HG03196 (cell line): ENCODE results near the gene GALNS.
"Not testable (repeated sequence)": the region's sequence is repeated elsewhere in the genome, so short reads cannot be mapped to it uniquely, and the experiment has no call there.

Experiments used
- ATAC-seq: cut with Tn5 transposase; IDR thresholded peaks from one replicate; pipeline ENCODE4 v1.9.1; 2021; ENCODE audit not compliant: unreplicated experiment

Gene GALNS, protein sequence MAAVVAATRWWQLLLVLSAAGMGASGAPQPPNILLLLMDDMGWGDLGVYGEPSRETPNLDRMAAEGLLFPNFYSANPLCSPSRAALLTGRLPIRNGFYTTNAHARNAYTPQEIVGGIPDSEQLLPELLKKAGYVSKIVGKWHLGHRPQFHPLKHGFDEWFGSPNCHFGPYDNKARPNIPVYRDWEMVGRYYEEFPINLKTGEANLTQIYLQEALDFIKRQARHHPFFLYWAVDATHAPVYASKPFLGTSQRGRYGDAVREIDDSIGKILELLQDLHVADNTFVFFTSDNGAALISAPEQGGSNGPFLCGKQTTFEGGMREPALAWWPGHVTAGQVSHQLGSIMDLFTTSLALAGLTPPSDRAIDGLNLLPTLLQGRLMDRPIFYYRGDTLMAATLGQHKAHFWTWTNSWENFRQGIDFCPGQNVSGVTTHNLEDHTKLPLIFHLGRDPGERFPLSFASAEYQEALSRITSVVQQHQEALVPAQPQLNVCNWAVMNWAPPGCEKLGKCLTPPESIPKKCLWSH

DNA sequence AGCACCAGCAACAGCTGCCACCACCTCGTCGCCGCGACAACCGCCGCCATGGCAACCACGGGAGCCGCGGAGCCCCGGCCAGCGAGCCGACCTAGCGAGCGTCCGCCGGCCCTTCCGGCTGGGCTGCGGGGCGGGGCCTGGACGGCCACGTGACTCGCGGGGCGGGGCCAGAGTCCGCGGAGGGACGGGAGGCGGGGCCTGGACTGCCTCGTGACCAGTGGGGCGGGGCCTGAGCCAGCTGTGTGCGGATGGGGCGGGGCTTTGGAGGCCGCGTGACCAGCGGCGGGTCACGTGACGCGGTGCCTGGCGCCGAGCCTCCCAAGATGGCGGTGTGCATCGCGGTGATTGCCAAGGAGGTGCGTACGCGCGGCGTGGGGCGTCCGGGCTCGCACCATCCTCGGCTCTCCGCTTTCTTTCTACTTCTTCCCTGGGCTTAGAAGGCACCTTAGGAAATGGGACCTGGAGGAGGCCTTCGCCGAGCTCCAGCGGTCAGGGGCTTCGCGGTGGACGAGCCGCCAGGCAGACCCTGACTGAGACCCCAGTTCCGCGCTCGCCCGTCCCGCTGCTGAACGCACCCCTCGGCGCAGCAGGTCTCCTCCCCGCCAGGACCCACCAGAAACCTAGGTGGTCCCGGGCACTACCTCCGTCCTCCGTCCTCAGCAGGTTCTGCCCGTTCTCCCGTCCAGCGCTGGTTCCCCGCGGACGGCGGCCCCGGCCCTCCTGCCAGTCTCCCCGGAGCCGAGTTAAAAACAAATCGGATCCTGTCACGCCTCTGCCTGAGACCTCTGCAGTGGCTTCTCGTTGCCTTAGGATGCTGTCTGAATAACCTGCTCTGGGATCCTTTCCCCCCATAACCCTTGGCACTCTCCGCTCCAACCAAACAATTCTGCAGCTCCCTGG is at the start of gene GALNS, which contains the start of gene TRAPPC2L:
GALNS (minus strand) TSS at position 120 of the 900 bp plus-strand sequence; CDS start at position 50, 70 bp downstream.
TRAPPC2L (plus strand) TSS at position 300 of the 900 bp plus-strand sequence; CDS start at position 324, 24 bp downstream.
- peak; percentile 75 for ATAC-seq

DNA sequence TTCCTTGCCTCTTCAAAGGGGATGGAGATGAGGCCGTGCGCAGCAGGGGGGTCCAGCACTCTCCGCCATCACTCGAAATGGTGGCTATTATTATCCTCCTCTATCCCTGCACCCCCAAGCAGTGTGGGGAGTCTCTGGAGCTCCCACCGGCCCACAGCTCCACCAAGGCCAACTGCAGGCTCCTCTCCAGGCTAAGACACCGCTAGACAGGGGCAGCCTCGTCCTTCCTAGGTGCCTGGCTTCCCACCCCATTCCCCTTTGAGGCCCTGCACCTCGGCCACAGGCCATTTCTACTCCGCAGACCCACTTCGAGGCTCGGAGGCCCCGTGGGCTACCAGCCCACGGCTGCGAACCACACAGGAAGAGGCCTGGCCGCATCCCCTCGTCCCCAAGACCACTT is 49.3 kb upstream of the GALNS start:
- no peak for ATAC-seq

DNA sequence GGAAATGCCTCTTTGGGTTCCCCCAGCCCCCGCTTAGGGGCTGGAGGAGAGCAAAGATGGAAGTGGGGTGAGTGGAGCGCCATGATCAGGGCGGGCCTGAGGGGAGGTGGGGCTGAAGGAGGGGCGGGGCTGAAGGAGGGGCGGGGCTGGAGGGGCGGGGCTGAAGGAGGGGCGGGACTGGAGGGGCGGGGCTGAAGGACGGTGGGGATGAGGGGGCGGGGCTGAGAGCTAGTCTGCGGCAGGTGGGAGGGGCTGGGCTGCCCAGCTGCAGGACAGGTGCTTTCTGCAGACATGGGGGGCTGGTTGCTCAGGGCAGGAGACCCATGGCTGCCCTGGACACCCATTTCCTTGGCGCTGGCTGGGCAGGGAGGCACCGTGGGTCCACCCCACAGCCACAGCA is 48.8 kb upstream of the GALNS start:
- ATAC-seq = no peak

DNA sequence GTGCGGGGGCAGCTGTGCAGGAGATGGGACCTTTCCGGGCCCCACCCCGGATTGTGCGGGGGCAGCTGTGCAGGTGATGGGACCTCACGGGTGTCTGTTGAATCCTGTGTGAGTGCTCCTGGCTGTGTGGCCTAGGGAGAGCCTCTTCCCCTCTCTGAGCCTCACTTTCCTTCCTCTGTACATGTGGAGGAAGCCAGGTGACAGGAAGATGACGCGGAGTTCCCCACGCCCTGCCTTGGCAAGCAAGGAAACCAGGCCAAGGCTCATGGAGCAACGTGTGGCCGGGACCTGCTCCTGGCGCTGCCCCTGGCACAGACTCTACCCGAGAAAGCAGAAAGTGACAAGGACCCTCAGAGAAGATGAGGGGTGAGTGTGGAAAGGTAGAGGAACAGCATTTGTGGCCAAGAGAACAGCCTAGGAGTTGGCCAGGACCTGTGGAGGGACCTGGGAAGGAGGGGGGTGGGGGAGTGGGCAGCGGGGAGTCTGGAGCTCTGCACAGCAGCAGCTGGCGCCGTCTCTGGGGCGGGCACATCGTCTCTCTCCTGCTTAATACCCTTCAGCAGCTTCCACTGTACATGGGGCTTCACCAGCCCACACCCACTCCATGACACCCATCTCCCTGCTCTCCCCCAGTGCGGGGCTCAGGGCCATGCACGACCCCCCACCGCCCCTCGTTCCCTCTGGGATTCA is 48.1 kb upstream of the GALNS start:
- ATAC-seq = no peak

DNA sequence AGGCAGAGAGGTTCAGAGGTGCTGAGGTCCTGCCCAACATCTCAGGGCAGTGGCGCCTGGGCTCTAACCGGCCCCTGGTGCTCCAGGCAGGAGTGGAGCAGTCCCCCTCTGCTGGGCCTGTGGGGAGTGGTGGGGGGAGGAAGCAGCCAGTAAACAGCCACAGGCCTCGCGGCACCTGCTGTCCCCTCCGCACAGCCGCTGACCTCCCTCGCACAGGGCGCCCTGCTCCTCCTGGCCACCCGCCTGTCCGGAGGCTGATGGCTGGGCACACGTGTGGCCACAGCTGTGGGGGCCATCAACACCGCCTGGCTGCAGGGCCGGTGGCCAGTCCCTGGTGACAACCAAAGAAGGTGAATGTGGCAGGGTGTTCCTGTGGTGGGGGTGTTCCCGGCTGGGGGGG is 46.5 kb upstream of the GALNS start:
- no peak for ATAC-seq

DNA sequence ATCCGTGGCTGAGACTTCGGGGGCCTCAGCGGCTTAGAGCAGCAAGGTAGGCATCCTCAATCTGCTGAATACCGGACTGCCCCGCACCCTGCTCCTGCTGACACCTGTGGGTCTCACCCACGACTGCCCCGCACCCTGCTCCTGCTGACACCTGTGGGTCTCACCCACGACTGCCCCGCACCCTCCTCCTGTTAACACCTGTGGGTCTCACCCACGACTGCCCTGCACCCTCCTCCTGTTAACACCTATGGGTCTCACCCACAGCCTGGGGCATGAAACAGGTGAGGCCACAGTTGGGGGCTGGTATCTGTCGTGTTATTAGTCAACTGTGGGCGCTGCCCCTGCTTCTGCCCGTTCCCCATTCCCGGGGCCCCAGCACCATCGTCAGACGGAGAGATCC is 46.0 kb upstream of the GALNS start:
- ATAC-seq = no peak

DNA sequence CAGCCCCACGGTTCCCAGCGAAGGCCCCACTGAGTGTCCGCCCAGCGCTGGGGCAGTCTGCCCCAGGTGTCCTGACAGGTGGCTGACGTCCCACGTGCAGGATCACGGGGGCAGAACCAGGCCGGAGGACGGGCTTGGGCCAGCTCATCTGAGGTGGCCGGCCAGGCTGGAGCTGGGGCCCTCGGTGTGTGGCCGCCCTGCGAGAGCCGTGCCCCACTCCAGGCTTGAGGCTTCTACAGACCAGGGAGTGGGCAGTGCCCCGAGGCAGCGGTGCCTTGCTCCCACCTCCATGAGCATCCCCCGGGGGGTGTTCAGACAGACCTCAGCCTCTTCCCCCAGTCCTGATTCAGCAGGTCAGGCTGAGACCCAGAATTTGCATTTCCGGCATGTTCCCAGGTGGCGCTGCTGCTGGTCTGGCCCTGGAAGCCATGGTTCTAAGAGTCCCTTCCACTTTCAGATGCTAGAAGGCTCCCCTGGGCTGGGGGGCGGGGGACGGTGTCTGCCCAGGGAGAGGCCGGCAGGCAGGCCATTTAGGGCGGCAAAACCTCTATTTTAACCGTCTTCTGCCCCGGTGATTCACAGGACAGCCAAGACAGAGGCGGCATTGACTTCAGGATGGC is 45.1 kb upstream of the GALNS start:
- ATAC-seq = no peak

DNA sequence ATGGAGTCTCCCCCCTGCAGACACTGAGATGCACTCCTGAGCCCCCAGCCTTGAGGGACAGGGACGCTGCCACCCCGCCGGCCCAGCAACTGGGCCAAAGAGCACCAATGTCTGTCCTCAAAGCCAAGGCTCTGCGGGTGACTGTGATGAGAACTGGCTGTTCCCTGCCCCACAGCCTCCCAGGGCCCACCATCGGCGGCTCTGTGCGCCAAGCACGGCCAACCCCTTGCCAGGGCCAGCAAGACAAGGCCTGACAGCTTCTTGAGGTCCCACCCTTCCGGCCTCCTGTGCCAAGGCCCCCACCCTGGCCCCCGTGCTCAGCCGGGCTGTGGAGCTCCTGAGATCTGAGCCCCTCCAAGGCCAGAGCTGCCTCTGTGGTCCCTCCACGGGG is 43.9 kb upstream of the GALNS start:
- ATAC-seq = no peak

DNA sequence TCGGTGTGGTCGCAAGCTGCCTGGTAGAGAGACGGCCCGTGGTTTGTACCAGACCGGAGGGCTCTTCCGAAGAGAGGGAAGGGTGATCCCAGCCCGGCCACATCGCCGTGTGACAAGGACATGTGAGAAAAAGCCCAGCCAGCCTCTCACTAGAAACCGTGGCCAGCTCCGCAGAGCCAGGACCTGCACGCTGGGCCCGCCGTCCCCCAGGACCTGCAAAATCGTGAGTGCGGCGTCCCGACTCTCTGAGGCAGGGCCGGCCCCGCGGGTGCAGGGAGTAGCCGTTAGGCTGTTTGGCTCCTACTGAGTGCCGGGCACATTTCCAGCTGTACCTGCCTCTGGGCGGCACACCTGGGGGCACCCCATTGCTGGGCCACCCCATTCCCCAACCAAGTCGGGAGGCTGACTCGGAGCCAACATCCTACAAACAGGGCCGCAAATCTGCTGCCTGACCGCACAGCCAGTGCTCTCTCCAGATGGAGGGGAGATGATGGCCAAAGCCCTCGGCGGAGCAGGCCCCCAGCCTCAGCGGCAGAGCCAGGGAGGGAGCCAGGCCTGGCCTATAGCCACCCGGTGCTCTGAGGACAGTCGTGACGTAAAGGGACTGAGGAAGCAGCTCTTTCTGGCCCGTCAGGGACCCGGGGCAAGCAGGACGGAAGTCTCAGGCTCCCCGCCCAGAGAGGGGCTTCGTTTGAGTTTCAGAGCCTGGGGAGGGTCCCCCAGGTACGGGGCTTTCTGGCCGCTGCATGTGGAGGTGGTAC is 43.3 kb upstream of the GALNS start:
- ATAC-seq = no peak

DNA sequence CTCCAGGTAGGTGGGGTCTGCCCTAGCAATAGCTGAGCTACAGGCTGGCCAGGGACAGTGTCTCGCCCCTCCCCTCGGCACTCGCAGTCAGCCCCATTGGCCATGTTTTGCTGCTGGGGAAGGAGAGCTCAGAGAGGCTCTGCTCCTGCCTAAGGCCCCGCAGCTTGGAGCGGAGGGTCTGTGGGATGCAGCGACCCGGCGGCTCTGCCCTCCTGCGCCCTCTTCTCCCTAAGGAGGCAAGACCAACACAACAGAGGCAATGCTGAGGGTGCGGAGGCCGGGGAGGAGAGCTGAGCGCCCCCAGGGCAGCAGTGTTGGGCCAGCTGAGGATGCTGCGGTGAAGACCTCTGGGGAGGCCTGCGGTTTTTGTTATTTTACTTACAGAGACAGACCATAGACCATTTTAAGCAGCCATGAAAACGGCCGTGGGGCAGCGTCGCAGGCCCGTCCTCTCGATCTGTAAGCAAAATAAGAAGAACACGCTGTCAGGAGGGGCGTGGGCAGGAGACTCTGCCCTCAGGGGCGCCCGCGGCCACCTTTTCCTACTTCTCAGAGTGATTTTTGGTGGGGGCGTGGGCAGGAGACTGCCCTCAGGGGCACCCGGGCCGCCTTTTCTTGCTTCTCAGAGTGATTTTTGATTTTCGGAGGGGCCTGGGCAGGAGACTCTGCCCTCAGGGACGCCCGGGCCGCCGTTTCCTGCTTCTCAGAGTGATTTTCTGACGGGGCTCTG is 41.1 kb upstream of the GALNS start:
- ATAC-seq = no peak

DNA sequence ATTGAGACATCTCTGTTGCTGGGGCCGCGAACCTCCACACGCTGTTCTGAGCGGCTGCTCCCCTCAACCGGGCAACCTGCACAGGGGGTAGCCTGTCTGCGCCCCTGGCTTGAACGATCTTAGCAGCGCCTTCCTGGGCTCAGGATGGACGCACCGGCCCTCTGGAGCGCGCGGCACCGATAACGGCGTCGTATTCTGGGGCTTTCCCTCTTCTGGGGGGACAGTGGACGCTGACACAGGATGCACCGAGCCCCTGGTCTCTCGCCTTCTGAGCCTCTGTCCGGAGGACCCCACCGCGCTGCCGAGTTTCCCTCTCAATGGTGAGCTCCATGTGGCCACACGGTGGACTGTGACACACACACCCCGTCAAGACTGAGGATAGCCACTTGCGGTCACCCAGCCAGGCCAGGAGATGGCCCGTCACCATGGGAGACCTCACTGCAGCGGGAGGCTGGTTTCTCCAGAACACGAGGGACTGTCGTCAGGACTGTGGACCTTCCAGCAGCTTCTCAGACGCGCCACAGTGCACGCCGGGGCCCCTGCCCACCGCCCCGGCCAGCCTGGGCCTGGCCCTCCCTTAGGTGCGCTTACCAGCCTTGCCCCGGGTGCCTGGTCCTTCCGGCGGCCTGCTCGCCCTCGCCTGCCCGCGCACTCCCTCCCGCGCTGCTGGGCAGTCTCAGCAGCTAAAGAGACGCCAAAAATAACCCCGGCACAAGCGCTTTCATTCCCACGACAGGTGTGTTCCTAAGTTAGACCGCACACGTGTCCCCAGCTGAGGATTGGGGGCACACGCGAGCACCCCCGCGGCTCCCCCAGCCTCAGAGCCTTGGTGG is 39.7 kb upstream of the GALNS start:
- no peak for ATAC-seq

DNA sequence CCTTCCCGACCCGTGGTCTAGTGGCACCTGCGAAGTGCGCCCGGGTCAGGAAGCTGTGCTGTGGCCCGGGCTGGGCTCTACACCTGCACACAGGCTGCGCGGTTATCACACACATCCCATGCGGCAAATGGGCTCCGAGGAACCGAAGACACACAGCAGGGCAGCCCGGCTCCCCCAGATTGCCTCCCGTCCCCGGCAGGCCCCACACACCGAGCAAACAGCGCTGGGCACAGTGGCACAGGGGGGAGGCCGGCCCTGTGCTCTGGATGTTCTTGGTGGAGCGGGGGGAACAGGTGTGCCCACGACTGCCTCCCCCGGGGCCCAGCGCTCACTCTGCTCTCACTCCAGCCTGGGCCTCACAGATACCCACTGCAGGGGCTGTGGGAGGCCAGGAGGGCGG is 38.6 kb upstream of the GALNS start:
- ATAC-seq = no peak

DNA sequence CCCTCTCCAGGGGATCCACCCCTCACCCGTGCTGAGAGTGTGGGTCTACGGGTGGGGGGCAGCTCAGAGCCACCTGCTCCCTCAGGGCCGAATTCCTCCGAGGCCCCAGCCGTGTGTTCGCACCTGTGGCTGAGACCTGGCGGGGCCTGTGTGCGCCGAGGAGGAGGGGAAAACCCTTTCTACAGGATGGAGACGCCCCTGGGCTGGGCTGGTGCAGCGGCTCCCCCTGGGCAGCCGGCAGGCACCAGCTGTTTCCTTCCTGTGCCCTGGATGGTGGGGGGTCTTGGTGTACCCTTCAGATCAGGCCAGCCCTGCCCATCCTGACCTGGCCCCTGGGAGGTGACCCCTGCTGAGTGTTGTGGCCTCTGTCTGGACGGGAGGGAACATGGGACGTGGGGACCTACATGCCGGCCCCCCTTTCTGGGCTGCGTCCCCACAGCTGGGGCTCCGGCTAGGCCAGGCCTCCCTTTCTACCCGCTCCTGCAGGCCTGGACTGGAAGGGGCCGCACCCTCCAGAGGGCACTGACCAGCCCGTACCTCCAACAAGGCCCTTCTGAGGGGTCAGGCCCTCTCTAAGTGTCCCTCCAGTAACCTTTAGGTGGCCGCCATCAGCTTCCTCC is 38.0 kb upstream of the GALNS start:
- no peak for ATAC-seq

DNA sequence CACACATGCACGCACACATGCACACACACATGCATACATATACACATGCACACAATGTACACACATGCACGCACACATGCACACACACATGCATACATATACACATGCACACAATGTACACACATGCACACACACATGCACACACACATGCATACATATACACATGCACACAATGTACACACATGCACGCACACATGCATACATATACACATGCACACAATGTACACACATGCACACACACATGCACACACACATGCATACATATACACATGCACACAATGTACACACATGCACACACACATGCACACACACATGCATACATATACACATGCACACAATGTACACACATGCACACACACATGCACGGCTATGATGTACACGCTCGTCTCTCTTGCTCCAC is 37.5 kb upstream of the GALNS start:
- not testable (repeated sequence) for ATAC-seq

DNA sequence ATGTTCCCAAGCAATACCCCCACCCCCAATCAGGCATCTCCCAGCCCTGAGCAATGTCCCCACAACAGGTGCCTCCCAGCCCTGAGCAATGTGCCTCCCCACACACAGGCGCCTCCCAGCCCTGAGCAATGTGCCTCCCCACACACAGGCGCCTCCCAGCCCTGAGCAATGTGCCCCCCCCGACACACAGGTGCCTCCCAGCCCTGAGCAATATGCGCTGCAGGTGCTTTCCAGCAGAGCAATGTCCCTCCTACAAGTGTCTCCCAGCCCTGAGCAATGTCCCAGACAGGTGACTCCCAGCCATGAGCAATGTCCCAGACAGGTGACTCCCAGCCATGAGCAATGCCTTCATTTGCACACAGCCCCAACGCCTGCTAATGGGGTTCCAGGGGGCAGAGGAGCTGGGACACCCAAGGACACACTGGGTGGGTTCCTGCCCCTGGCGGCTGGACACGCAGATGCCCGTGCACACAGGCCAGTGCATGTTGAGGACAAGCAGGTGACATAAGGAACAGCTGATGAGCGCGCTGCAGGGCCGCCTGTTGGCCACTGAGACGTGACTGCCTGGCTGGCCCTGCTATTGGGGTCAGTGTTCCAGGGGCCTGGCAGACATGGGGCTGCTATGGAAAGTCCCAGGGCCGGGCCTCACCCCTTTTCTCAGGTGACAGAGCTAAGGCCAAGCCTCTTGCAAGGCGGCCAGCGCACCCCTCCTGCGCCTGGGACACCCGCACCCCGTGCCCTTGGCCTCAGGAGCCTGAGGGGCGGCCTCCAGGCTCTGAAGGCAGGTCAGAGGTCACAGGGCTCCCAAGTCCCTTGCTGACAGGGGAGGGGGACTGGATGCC is 36.6 kb upstream of the GALNS start:
- no peak for ATAC-seq

DNA sequence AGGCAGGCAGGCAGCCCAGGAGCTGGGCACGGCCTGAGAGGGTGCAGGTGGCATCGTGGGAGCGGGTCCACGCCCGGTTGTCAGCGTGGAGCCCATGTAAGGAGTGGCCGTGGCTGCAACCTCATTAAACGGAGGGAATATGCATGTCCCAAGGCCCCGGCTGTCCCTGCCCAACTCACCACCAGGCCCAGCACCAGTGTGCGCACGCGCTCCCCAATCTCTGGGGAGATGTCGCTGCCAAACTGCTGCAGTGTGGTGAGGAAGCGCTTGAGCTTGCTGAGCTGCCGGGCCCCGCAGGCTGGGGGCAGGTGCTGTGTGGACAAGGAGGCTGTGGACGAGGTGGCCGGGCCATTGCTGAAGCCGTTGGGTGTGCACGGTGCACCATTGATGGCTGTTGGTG is 35.3 kb upstream of the GALNS start:
- ATAC-seq = no peak

DNA sequence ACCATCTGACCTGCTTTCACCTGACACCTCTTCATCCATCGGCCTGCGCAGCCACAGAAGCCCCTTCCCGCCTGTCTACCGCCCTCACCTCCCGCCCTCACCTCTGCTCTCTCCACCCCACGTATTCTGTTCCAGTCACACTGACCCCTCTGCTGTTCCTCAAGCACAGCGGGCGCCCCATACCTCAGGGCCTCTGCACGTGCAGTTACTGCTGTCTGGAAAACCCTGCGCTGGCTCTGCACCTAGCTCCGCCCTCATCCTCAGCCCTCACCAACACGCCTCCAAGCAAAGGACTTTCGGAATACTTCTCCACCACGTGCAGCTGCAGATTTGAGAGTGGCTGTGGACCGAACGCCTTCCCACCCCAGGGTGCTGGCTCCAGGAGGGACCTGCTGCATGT is 34.3 kb upstream of the GALNS start:
- no peak for ATAC-seq
